Nephron (organoid): ENCODE results near the gene SPATS2L.

Experiments
- H3K27ac Mint-ChIP-seq, 3 experiments: 2 replicates each; pipeline ENCODE4 v1.8.0; 2020; ENCODE audit warnings: mixed read lengths in 3 of 3, mild to moderate bottlenecking in 2 of 3, moderate library complexity in 1 of 3
- H3K27me3 Mint-ChIP-seq: 2 replicates; pipeline ENCODE4 v1.8.0; 2021; ENCODE audit warnings: low read depth, mild to moderate bottlenecking, moderate library complexity, mixed read lengths
- H3K36me3 Mint-ChIP-seq: 2 replicates; pipeline ENCODE4 v1.8.0; 2020; ENCODE audit warnings: low read depth, mixed read lengths
- H3K4me1 Mint-ChIP-seq: 2 replicates; pipeline ENCODE4 v1.8.0; 2020; ENCODE audit warnings: mixed read lengths
- H3K4me3 Mint-ChIP-seq, 3 experiments: 2 replicates each; pipeline ENCODE4 v1.8.0; 2020; ENCODE audit warnings: mild to moderate bottlenecking in 3 of 3, mixed read lengths in 3 of 3, moderate library complexity in 2 of 3
- H3K9me3 Mint-ChIP-seq: 2 replicates; pipeline ENCODE4 v1.8.0; 2020; ENCODE audit warnings: mixed read lengths
- CTCF ChIP-seq, 3 experiments: fragments of 200-600 bp; sonication (generic); IDR thresholded peaks; one replicate each; pipeline ENCODE4 v1.5.0; 2021; ENCODE audit warnings: antibody characterized with exemption in 3 of 3; ENCODE audit not compliant: unreplicated experiment in 3 of 3

Gene SPATS2L

GRCh38 chr2:200310545-200310971, 4.1 kb downstream of the SPATS2L start:
- Mint-ChIP-seq H3K4me3 (peak overlapping the region; percentile 18 to 75 (median 58)), H3K36me3 (peaks cover 4% of the 10 kb centered on the region), H3K27ac (peak overlapping the region; percentile 55 to 72 (median 67)), H3K9me3 (no peaks in the 10 kb centered on the region), H3K4me1 (peaks cover 61% of the 10 kb centered on the region), H3K27me3 (no peaks in the 10 kb centered on the region)
- no peak for TF ChIP-seq CTCF (IDR thresholded peaks at IDR 0.05; ENCODE audit: unreplicated experiment in 3 of 3)

DNA sequence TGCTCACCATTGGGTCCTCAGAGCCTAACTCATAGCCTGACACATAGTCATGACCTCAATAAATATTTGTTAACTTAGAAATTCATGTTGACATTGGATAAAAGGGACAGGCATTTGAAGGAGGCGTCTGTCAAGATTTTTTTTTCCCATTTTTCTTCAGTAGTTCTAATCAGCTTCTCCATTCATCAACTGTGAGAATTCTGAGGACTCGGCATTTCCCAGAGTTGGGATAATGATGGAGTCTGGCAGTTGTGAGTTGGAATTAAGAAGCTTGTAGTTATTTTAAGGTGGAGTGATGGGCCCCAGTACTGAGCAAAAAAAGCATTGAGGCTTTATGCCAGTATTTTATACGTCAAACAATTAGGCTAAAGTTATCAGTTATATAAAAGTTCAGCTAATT, 4.6 kb downstream of the SPATS2L start:
- peak overlapping the region; percentile 55 to 72 (median 67) for H3K27ac Mint-ChIP-seq

GRCh38 chr2:200314976-200315567, 8.6 kb downstream of the SPATS2L start:
- no peak overlapping the region for H3K4me3 Mint-ChIP-seq
- peaks cover 86% of the 10 kb centered on the region for H3K4me1 Mint-ChIP-seq
- no peak for TF ChIP-seq CTCF (IDR thresholded peaks at IDR 0.05; ENCODE audit: unreplicated experiment in 3 of 3)
- H3K27me3 Mint-ChIP-seq, result no peaks in the 10 kb centered on the region
- peaks cover 4% of the 10 kb centered on the region for H3K36me3 Mint-ChIP-seq
- no peaks in the 10 kb centered on the region for H3K9me3 Mint-ChIP-seq
- peak overlapping the region in 1 of 3 experiments; percentile 70 for H3K27ac Mint-ChIP-seq

More for the DNA sequence above, 4.6 kb downstream of the SPATS2L start:
- no peak for TF ChIP-seq CTCF (IDR thresholded peaks at IDR 0.05; ENCODE audit: unreplicated experiment in 3 of 3)
- Mint-ChIP-seq H3K36me3 (peaks cover 4% of the 10 kb centered on the region), H3K27me3 (no peaks in the 10 kb centered on the region), H3K4me3 (peak overlapping the region in 2 of 3 experiments; percentile 18 to 75), H3K4me1 (peaks cover 66% of the 10 kb centered on the region), H3K9me3 (no peaks in the 10 kb centered on the region)

DNA sequence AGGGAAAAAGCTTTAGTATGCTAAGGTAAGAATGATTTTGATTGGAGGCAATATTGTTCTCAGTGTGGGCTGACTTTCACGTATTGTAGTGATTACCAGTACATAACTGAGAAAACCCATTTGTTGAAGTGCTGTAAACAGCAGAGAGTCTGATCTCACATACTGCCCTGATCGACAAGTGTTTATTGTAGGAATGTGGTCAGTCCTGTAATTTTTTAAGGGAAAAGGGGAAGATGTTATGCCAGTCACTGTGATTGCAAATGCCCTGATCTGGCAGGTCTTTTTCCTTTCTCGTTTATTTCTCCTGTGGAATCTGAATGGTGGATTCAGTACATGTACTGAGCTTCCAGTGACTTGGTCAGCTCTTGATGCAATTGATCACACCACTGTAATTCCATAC, 11.5 kb downstream of the SPATS2L start:
- Mint-ChIP-seq H3K36me3 (no peaks in the 10 kb centered on the region), H3K4me1 (peaks cover 85% of the 10 kb centered on the region), H3K27me3 (no peaks in the 10 kb centered on the region), H3K27ac (peak overlapping the region; percentile 5 to 80 (median 46)), H3K4me3 (no peak overlapping the region), H3K9me3 (no peaks in the 10 kb centered on the region)
- TF ChIP-seq CTCF (IDR thresholded peaks at IDR 0.05; ENCODE audit: unreplicated experiment in 3 of 3), result no peak

GRCh38 chr2:200318940-200319435, 12.5 kb downstream of the SPATS2L start:
- Mint-ChIP-seq H3K9me3 (no peaks in the 10 kb centered on the region), H3K36me3 (no peaks in the 10 kb centered on the region), H3K4me3 (no peak overlapping the region), H3K27ac (peak overlapping the region in 2 of 3 experiments; percentile 5 to 80), H3K27me3 (no peaks in the 10 kb centered on the region), H3K4me1 (peaks cover 85% of the 10 kb centered on the region)
- no peak for TF ChIP-seq CTCF (IDR thresholded peaks at IDR 0.05; ENCODE audit: unreplicated experiment in 3 of 3)
